GM19025 (cell line): Measurements from ENCODE around the gene CHIT1.

Source experiments
- ATAC-seq: cut with Tn5 transposase; IDR thresholded peaks from one replicate; pipeline ENCODE4 v1.9.1; 2021; ENCODE audit warnings: mild to moderate bottlenecking, low read depth, moderate library complexity; ENCODE audit not compliant: unreplicated experiment

The CHIT1 gene

GRCh38 chr1:203197625-203198024 lies 31.8 kb downstream of the CHIT1 start:
- no peak for ATAC-seq

GRCh38 chr1:203196371-203196770 lies 33.1 kb downstream of the CHIT1 start:
- no peak for ATAC-seq

GRCh38 chr1:203190949-203191348 lies 38.5 kb downstream of the CHIT1 start:
- ATAC-seq, result no peak

- ATAC-seq, result no peak
Observed at GRCh38 chr1:203189951-203190352, 39.5 kb downstream of the CHIT1 start.

GRCh38 chr1:203188686-203189232 lies 40.7 kb downstream of the CHIT1 start:
- no peak for ATAC-seq

GRCh38 chr1:203187689-203188264 lies 41.7 kb downstream of the CHIT1 start:
- no peak for ATAC-seq

GRCh38 chr1:203187304-203187685 lies 42.2 kb downstream of the CHIT1 start:
- no peak for ATAC-seq

GRCh38 chr1:203186446-203187303 lies 42.8 kb downstream of the CHIT1 start, which contains the start of gene CHI3L1:
Gene CHI3L1, minus strand, starts transcription at chr1:203186704. Its CDS starts 81 bp downstream, at chr1:203186623.
- no peak for ATAC-seq

- ATAC-seq, result no peak
Observed at GRCh38 chr1:203186091-203186445, 43.4 kb downstream of the CHIT1 start.

- no peak for ATAC-seq
Observed at GRCh38 chr1:203185585-203185984, 43.9 kb downstream of the CHIT1 start.

GRCh38 chr1:203185061-203185461 lies 44.4 kb downstream of the CHIT1 start:
- no peak for ATAC-seq

- no peak for ATAC-seq
Observed at GRCh38 chr1:203184467-203184866, 45.0 kb downstream of the CHIT1 start.

GRCh38 chr1:203183828-203184227 lies 45.6 kb downstream of the CHIT1 start:
- ATAC-seq, result no peak

GRCh38 chr1:203182387-203182953 lies 47.0 kb downstream of the CHIT1 start:
- no peak for ATAC-seq

GRCh38 chr1:203181586-203182386 lies 47.7 kb downstream of the CHIT1 start:
- ATAC-seq, result no peak

- no peak for ATAC-seq
Observed at GRCh38 chr1:203180611-203181330, 48.7 kb downstream of the CHIT1 start.

GRCh38 chr1:203179667-203180005 lies 49.8 kb downstream of the CHIT1 start:
- ATAC-seq, result no peak

- no peak for ATAC-seq
Observed at GRCh38 chr1:203178821-203179666, 50.4 kb downstream of the CHIT1 start.

- ATAC-seq, result no peak
Observed at GRCh38 chr1:203178083-203178482, 51.4 kb downstream of the CHIT1 start.
